ENCODE results near the gene AMH. TPM values are rescaled to one million over a fixed set of nuclear protein-coding genes. Genes with fewer than 3 reads are reported as not detected.
A peak's percentile ranks its signal among the peaks of the same experiment; 100 is the strongest.

Gene AMH
- total and polyA plus RNA-seq, 10 donors = 0.20 to 5.7 (median 1.0) TPM

DNA sequence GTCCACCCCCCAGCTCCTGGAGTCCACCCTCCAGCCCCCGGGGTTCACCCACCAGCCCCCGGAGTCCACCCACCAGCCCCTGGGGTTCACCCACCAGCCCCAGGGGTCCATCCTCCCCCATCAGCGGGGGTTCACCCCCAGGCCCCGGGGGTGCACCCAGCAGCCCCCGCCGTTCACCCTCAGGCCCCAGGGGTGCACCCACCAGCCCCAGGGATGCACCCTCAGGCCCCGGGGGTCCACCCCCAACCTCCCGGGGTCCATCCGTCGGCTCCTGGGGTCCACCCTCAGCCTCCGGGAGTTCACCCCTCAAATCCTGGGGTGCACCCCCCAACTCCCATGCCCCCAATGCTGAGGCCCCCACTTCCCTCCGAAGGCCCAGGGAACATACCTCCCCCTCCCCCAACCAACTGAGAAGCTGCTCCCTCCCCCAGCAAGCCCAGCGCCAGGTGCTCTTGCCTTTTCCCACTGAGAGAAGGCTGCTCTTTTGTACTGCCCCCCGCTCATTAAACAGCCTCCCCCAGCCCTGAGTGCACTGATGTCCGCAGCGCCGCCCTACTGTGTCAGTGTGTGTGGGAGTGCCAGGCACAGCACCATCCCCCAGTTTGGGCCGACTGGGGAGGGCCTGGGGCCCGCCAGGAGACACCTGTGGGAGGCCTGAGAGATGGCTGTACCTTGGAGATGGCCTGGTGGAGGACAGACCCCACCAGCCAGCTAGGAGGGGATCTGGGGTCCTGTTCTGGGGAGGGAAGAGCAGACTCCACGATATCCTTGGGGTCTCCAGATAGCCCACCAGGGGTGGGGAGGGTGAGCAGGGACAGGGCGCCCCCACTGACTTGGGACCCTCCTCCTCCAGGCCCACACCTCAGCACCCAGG lies 750 bp upstream of the AMH start:
- peaks cover 11 to 43% (median 41%) of the 10 kb centered on the region in 7 donors for H3K27me3 ChIP-seq (replicated peaks in 1 of 7)
- intact Hi-C loops (cut with DNase I; ENCODE audit: low total_unique reads) = no loop called here
- no peak for DNase-seq
- no peaks in the 10 kb centered on the region for H3K9me3 ChIP-seq
- peaks cover 12 to 63% (median 53%) of the 10 kb centered on the region in 6 donors for H3K36me3 ChIP-seq
- H3K27ac ChIP-seq = no peak overlapping the region
- H3K4me1 ChIP-seq = peaks cover 19 to 70% (median 43%) of the 10 kb centered on the region in 6 donors
- H3K4me3 ChIP-seq = no peak overlapping the region
- whole genome bisulfite sequencing, 5 donors = 82 to 88% (median 86%) methylated on average over 9 to 21 of the region's 21 CpGs
- no peak for TF ChIP-seq POLR2AphosphoS5 (IDR thresholded peaks at IDR 0.05)

DNA sequence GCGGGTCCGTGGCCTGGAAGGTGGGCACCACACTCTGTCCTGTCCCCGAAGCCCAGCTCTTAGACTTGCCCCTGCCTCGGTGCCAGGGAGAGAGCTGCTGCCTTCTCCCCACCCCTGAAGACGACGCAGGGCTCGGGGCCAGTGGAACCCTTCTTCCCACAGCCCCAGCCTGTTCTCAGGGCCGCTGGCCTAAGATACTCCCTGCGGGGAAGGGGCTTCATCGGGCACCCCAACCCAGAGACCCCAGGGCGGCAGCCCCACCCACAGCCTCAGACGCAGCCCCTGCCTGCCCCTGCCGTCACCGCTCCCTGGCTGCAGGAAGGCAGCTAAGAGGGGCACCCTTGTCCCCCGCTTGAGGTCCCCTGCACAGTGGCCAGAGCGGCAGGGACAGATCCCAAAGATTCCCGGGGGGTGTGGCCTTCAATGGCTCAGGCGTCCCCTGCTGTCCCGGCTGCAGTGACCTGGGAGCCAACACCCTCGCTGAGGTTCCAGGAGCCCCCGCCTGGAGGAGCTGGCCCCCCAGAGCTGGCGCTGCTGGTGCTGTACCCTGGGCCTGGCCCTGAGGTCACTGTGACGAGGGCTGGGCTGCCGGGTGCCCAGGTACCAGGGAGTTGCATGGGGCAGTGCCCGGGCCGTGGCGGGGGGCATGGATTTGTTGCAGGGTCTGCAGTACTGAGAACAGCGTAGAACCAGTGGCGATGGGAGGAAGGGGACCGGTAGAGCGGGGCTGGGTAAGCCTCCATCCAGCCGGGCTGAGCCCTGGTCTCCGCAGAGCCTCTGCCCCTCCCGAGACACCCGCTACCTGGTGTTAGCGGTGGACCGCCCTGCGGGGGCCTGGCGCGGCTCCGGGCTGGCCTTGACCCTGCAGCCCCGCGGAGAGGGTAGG lies 1.0 kb downstream of the AMH start:
- peaks cover 23 to 68% (median 50%) of the 10 kb centered on the region in 6 donors for H3K4me1 ChIP-seq
- WGBS, 5 donors = 29 to 50% (median 35%) methylated on average over 24 to 43 of the region's 43 CpGs
- intact Hi-C loops (cut with DNase I; ENCODE audit: low total_unique reads) = no loop called here

DNA sequence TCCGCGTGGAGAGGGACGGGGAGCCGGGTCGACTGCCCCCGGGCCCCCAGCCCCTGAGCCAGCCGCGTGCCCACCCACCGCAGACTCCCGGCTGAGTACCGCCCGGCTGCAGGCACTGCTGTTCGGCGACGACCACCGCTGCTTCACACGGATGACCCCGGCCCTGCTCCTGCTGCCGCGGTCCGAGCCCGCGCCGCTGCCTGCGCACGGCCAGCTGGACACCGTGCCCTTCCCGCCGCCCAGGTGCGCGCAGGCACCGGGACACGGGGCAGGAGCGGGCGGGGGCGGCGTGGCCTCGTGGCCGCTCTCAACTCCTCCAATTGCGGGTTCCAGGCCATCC lies 1.6 kb downstream of the AMH start:
- peaks cover 11 to 52% (median 47%) of the 10 kb centered on the region in 7 donors for H3K27me3 ChIP-seq (replicated peaks in 1 of 7)
- peaks cover 12 to 40% (median 30%) of the 10 kb centered on the region in 6 donors for H3K36me3 ChIP-seq
- intact Hi-C loops (cut with DNase I; ENCODE audit: low total_unique reads) = no loop called here
- TF ChIP-seq, protein P1, sequence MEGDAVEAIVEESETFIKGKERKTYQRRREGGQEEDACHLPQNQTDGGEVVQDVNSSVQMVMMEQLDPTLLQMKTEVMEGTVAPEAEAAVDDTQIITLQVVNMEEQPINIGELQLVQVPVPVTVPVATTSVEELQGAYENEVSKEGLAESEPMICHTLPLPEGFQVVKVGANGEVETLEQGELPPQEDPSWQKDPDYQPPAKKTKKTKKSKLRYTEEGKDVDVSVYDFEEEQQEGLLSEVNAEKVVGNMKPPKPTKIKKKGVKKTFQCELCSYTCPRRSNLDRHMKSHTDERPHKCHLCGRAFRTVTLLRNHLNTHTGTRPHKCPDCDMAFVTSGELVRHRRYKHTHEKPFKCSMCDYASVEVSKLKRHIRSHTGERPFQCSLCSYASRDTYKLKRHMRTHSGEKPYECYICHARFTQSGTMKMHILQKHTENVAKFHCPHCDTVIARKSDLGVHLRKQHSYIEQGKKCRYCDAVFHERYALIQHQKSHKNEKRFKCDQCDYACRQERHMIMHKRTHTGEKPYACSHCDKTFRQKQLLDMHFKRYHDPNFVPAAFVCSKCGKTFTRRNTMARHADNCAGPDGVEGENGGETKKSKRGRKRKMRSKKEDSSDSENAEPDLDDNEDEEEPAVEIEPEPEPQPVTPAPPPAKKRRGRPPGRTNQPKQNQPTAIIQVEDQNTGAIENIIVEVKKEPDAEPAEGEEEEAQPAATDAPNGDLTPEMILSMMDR (IDR thresholded peaks at IDR 0.05 in 8 of 11, conservative IDR thresholded peaks at IDR 0.05 in 3 of 11) = no peak
- TF ChIP-seq POLR2A (IDR thresholded peaks at IDR 0.05) = no peak
- no peak for TF ChIP-seq POLR2AphosphoS5 (IDR thresholded peaks at IDR 0.05)
- peaks cover 23 to 74% (median 50%) of the 10 kb centered on the region in 6 donors for H3K4me1 ChIP-seq
- no peaks in the 10 kb centered on the region for H3K9me3 ChIP-seq
- no peak overlapping the region for H3K27ac ChIP-seq
- WGBS, 5 donors = 7 to 26% (median 14%) methylated on average over 19 to 40 of the region's 40 CpGs; no CpG with 5 or more reads in 1 of the 5 donors
- peak overlapping the region in 4 of 8 donors; percentile 19 to 71 (median 38) for H3K4me3 ChIP-seq
- DNase-seq = no peak

More for the DNA sequence above, 1.0 kb downstream of the AMH start:
- H3K27ac ChIP-seq = no peak overlapping the region
- peaks cover 12 to 46% (median 36%) of the 10 kb centered on the region in 6 donors for H3K36me3 ChIP-seq
- peaks cover 11 to 52% (median 47%) of the 10 kb centered on the region in 7 donors for H3K27me3 ChIP-seq (replicated peaks in 1 of 7)
- no peaks in the 10 kb centered on the region for H3K9me3 ChIP-seq
- peak overlapping the region in 2 of 8 donors; percentile 36 to 71 for H3K4me3 ChIP-seq
- DNase-seq = no peak
- TF ChIP-seq POLR2AphosphoS5 (IDR thresholded peaks at IDR 0.05) = peak in 1 of 3 donors; percentile 37
- TF ChIP-seq POLR2A (IDR thresholded peaks at IDR 0.05) = no peak

DNA sequence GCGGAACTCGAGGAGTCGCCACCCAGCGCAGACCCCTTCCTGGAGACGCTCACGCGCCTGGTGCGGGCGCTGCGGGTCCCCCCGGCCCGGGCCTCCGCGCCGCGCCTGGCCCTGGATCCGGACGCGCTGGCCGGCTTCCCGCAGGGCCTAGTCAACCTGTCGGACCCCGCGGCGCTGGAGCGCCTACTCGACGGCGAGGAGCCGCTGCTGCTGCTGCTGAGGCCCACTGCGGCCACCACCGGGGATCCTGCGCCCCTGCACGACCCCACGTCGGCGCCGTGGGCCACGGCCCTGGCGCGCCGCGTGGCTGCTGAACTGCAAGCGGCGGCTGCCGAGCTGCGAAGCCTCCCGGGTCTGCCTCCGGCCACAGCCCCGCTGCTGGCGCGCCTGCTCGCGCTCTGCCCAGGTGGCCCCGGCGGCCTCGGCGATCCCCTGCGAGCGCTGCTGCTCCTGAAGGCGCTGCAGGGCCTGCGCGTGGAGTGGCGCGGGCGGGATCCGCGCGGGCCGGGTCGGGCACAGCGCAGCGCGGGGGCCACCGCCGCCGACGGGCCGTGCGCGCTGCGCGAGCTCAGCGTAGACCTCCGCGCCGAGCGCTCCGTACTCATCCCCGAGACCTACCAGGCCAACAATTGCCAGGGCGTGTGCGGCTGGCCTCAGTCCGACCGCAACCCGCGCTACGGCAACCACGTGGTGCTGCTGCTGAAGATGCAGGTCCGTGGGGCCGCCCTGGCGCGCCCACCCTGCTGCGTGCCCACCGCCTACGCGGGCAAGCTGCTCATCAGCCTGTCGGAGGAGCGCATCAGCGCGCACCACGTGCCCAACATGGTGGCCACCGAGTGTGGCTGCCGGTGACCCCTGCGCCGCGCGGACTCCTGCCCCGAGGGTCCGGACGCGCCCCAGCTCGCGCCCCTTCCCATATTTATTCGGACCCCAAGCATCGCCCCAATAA lies 2.3 kb downstream of the AMH start:
- H3K9me3 ChIP-seq = no peaks in the 10 kb centered on the region
- H3K4me1 ChIP-seq = peaks cover 23 to 80% (median 53%) of the 10 kb centered on the region in 6 donors
- H3K27ac ChIP-seq = no peak overlapping the region
- peaks cover 11 to 52% (median 47%) of the 10 kb centered on the region in 7 donors for H3K27me3 ChIP-seq (replicated peaks in 1 of 7)
- intact Hi-C loops (cut with DNase I; ENCODE audit: low total_unique reads) = no loop called here
- DNase-seq = no peak
- H3K36me3 ChIP-seq = peaks cover 7 to 33% (median 23%) of the 10 kb centered on the region in 6 donors
- TF ChIP-seq POLR2A (IDR thresholded peaks at IDR 0.05) (no peak), POLR2AphosphoS5 (IDR thresholded peaks at IDR 0.05) (no peak)
- TF ChIP-seq, protein P1 (IDR thresholded peaks at IDR 0.05 in 8 of 11, conservative IDR thresholded peaks at IDR 0.05 in 3 of 11) = no peak
- peak overlapping the region in 7 of 8 donors; percentile 26 to 71 (median 39) for H3K4me3 ChIP-seq
- WGBS, 5 donors = 5 to 17% (median 7%) methylated on average over 31 to 125 of the region's 125 CpGs

Measured in spleen (tissue), 11 donors.